ENCODE results near the gene DNASE1. TPM values are rescaled to one million over a fixed set of nuclear protein-coding genes. Genes with fewer than 3 reads are reported as not detected.

Gene DNASE1
- total RNA-seq, 4 donors from 2014 or later = 10.9 to 19.8 (median 15.6) TPM

GRCh38 chr16:3637371-3637923, 17.0 kb upstream of the DNASE1 start:
- TF ChIP-seq, protein P1, sequence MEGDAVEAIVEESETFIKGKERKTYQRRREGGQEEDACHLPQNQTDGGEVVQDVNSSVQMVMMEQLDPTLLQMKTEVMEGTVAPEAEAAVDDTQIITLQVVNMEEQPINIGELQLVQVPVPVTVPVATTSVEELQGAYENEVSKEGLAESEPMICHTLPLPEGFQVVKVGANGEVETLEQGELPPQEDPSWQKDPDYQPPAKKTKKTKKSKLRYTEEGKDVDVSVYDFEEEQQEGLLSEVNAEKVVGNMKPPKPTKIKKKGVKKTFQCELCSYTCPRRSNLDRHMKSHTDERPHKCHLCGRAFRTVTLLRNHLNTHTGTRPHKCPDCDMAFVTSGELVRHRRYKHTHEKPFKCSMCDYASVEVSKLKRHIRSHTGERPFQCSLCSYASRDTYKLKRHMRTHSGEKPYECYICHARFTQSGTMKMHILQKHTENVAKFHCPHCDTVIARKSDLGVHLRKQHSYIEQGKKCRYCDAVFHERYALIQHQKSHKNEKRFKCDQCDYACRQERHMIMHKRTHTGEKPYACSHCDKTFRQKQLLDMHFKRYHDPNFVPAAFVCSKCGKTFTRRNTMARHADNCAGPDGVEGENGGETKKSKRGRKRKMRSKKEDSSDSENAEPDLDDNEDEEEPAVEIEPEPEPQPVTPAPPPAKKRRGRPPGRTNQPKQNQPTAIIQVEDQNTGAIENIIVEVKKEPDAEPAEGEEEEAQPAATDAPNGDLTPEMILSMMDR (IDR thresholded peaks at IDR 0.05; ENCODE audit: low read depth) = no peak

DNA sequence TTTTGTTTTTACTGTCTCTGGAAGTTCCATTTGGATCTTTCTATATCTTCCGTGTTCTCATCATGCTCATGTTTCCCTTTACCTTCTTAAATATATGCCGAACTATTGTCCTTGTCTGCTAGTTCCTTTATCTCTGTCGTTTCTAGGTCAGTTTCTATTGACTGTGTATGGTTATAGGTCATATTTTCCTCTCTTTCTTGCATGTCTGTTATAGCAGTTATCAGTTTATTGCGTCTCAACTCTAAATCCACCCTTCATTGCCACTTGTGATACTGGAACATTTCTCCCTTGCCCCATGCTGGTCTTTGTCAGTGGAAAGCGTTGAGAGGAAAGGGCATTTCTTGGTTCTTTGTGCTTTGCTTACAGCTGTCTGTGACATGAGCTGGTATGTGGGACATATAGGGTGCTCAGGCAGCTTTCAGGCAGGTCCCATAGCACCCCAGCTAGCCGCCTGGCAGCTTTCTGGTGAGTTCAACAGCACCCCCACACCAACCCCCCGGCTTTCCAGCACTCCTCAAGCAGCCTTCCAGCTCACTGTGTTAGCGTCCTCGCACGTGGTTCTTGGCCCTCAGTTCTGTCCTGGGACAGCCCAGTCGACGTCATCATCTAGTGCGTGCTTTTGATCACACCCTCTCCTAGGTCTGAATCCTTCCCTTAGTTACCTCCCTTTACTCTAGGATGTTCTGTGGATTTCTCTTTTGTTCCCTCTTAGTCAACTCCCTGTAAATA, 15.4 kb upstream of the DNASE1 start:
- TF ChIP-seq, protein P1 (IDR thresholded peaks at IDR 0.05; ENCODE audit: low read depth) = no peak

GRCh38 chr16:3640207-3640606, 14.3 kb upstream of the DNASE1 start:
- TF ChIP-seq, protein P1 (IDR thresholded peaks at IDR 0.05; ENCODE audit: low read depth) = no peak

DNA sequence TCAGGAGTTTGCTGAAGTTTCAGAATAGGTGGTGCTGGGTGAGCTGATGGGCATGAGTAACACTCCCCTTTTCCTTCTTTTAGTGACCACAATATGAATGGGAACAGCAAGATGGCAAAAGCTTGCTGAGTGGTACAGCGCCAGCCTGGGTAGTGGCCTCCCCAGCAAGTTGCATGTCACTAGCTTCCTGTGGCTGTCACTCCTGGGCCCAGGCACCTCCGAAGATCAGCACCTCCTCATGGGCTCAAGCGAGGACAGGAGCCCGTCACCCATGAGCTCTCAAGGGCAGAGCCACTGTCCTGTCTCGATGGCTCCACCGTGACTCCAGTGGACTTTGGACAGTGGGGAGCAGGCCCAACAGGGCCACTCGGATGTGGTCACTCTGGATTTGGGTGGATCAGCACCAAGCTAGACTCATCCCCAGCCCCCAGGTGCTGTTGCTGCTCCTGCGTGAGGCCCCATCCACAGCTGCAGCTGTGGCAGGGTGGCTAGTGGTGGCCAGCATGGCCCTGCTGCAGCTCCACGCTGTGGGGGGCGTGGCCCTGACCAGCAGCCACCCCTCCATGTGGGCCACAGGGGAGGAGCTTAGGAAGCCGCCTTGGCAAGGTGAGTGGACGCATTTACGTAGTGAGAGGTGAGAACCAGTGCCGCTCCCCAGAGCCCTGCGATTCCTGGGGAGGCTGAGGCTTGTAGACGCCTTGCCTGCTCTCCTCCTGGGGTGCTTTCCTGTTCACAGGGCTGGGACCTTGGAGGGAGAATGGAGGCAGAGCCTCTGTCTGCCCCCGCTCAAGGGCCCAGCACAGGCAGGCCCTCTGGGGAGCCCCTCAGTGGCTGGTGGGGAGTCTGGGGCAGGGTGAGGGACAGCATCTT, 13.6 kb upstream of the DNASE1 start:
- TF ChIP-seq, protein P1 (IDR thresholded peaks at IDR 0.05; ENCODE audit: low read depth) = no peak

- TF ChIP-seq, protein P1 (IDR thresholded peaks at IDR 0.05; ENCODE audit: low read depth) = no peak
Observed at GRCh38 chr16:3641801-3642396, 12.6 kb upstream of the DNASE1 start.

DNA sequence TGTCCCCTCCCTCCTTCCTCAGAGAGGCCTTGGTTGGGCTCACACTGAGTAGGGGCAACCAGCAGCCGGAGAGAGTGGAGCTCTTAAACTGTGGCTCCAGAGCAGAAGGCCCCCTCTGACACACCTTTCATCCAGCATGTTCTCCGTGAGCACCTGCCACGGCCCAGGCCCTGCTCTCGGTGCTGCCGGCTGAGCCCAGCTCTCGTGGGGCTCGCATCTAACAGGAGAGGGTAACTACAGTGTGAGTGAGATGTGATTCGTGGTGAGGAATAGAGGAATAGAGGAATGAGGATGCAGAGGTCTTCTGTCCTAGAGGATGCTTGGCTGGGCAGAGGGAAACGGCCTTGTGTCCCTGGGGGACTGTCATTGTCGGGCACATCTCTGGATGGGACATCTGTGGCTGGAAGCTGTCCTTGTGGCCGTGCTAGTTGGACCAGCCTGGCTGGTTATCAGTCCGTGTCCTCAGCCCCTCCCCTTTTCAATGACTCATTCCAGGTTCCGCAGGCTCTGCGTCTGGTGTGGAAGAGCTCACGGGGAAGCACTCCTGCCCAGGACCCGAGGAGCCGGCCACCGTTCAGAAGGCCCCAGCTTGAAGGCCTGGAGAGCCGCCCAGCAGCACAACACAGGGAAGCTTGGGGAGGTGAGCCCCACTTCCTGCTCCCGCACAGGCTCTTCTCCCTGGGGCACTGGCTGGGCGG, 11.9 kb upstream of the DNASE1 start:
- TF ChIP-seq, protein P1 (IDR thresholded peaks at IDR 0.05; ENCODE audit: low read depth) = no peak

All from subcutaneous adipose tissue (tissue), 4 donors.